ENCODE measurements around the gene GABRR2. TPM values are rescaled to one million over a fixed set of nuclear protein-coding genes. Genes with fewer than 3 reads are reported as not detected.

The GABRR2 gene
- total and polyA plus RNA-seq, 4 donors: 0.10 to 1.7 (median 0.35) TPM

GRCh38 chr6:89243331-89243629 lies 71.8 kb downstream of the GABRR2 start:
- DNase-seq (ENCODE audit: low spot score): no peak
- Histone ChIP-seq H3K9ac (ENCODE audit: low read depth in 1 of 2, low read length in 2 of 2) (no peak overlapping the region), H3K27ac (ENCODE audit: low read depth in 1 of 2, low read length in 2 of 2) (no peak overlapping the region), H3K27me3 (ENCODE audit: control insufficient read depth in 4 of 4, insufficient read depth in 4 of 4, low read length in 3 of 4) (no peaks in the 10 kb centered on the region), H3K9me3 (ENCODE audit: control insufficient read depth in 4 of 4, low read length in 3 of 4) (no peaks in the 10 kb centered on the region), H3K36me3 (ENCODE audit: control insufficient read depth in 4 of 4, insufficient read depth in 3 of 4, low read depth in 1 of 4, low read length in 3 of 4) (no peaks in the 10 kb centered on the region), H3K4me1 (ENCODE audit: control insufficient read depth in 4 of 4, insufficient read depth in 4 of 4, low read length in 3 of 4) (peaks cover 0 to 3% (median 0%) of the 10 kb centered on the region in 4 donors), H3K4me3 (ENCODE audit: low read depth in 1 of 3, low read length in 3 of 3) (no peak overlapping the region)
- WGBS: 73% methylated on average over 1 of the region's 1 CpG
- TF ChIP-seq JUND (IDR thresholded peaks at IDR 0.05) (no peak), EGR1 (IDR thresholded peaks at IDR 0.05; ENCODE audit: low read depth in 2 of 2) (no peak), CTCF (IDR thresholded peaks at IDR 0.05; ENCODE audit: low read depth, low read length, missing input control) (no peak), NR2F2 (IDR thresholded peaks at IDR 0.05) (no peak), ATF3 (IDR thresholded peaks at IDR 0.05) (no peak), FOXA1 (IDR thresholded peaks at IDR 0.05) (no peak), HNF4G (IDR thresholded peaks at IDR 0.05) (no peak), RAD21 (IDR thresholded peaks at IDR 0.05) (no peak), GABPA (IDR thresholded peaks at IDR 0.05 in 1 of 2, conservative IDR thresholded peaks at IDR 0.05 in 1 of 2) (no peak), YY1 (IDR thresholded peaks at IDR 0.05) (no peak), MAX (IDR thresholded peaks at IDR 0.05) (no peak), REST (IDR thresholded peaks at IDR 0.05) (no peak), HNF4A (conservative IDR thresholded peaks at IDR 0.05) (no peak), TAF1 (conservative IDR thresholded peaks at IDR 0.05) (no peak), FOXA2 (IDR thresholded peaks at IDR 0.05) (no peak)

- DNase-seq (ENCODE audit: low spot score): no peak
- peaks cover 0 to 3% (median 0%) of the 10 kb centered on the region in 4 donors for H3K4me1 ChIP-seq (ENCODE audit: control insufficient read depth in 4 of 4, insufficient read depth in 4 of 4, low read length in 3 of 4)
- WGBS: 22% methylated on average over 3 of the region's 3 CpGs
- H3K36me3 ChIP-seq (ENCODE audit: control insufficient read depth in 4 of 4, insufficient read depth in 3 of 4, low read depth in 1 of 4, low read length in 3 of 4): no peaks in the 10 kb centered on the region
- H3K27ac ChIP-seq (ENCODE audit: low read depth in 1 of 2, low read length in 2 of 2): no peak overlapping the region
- H3K4me3 ChIP-seq (ENCODE audit: low read depth in 1 of 3, low read length in 3 of 3): no peak overlapping the region
- H3K9me3 ChIP-seq (ENCODE audit: control insufficient read depth in 4 of 4, low read length in 3 of 4): no peaks in the 10 kb centered on the region
- H3K27me3 ChIP-seq (ENCODE audit: control insufficient read depth in 4 of 4, insufficient read depth in 4 of 4, low read length in 3 of 4): no peaks in the 10 kb centered on the region
- TF ChIP-seq CTCF (IDR thresholded peaks at IDR 0.05; ENCODE audit: low read depth, low read length, missing input control) (peak; percentile 54), JUND (IDR thresholded peaks at IDR 0.05) (no peak), RAD21 (IDR thresholded peaks at IDR 0.05) (peak; percentile 90)
- H3K9ac ChIP-seq (ENCODE audit: low read depth in 1 of 2, low read length in 2 of 2): no peak overlapping the region
Observed at GRCh38 chr6:89242574-89243330, 72.3 kb downstream of the GABRR2 start.
